ENCODE data around the gene PRF1.
"Not testable (repeated sequence)": the region's sequence is repeated elsewhere in the genome, so short reads cannot be mapped to it uniquely, and the experiment has no call there.

Gene PRF1

GRCh38 chr10:70587045-70587658 is 15.4 kb downstream of the PRF1 start:
- Histone ChIP-seq H3K9me3 (ENCODE audit: control insufficient read depth in 1 of 2, low read length in 2 of 2) (no peaks in the 10 kb centered on the region), H3K27ac (ENCODE audit: low read depth, low read length) (no peak overlapping the region), H3K9ac (ENCODE audit: low read depth in 1 of 2, low read length in 2 of 2) (no peak overlapping the region), H3K4me3 (ENCODE audit: low read depth in 1 of 2, low read length in 2 of 2) (no peak overlapping the region), H3K4me1 (ENCODE audit: control insufficient read depth in 1 of 2, insufficient read depth in 2 of 2, low read length in 2 of 2) (peaks cover 3 to 10% of the 10 kb centered on the region in 2 donors), H3K36me3 (ENCODE audit: control insufficient read depth in 1 of 2, insufficient read depth in 2 of 2, low read length in 2 of 2) (no peaks in the 10 kb centered on the region), H3K27me3 (ENCODE audit: control insufficient read depth in 1 of 2, insufficient read depth in 2 of 2, low read length in 2 of 2) (no peaks in the 10 kb centered on the region)

- Histone ChIP-seq H3K4me3 (ENCODE audit: low read depth in 1 of 2, low read length in 2 of 2) (no peak overlapping the region), H3K36me3 (ENCODE audit: control insufficient read depth in 1 of 2, insufficient read depth in 2 of 2, low read length in 2 of 2) (no peaks in the 10 kb centered on the region), H3K4me1 (ENCODE audit: control insufficient read depth in 1 of 2, insufficient read depth in 2 of 2, low read length in 2 of 2) (peaks cover 3 to 10% of the 10 kb centered on the region in 2 donors), H3K27me3 (ENCODE audit: control insufficient read depth in 1 of 2, insufficient read depth in 2 of 2, low read length in 2 of 2) (no peaks in the 10 kb centered on the region), H3K9ac (ENCODE audit: low read depth in 1 of 2, low read length in 2 of 2) (no peak overlapping the region), H3K9me3 (ENCODE audit: control insufficient read depth in 1 of 2, low read length in 2 of 2) (no peaks in the 10 kb centered on the region), H3K27ac (ENCODE audit: low read depth, low read length) (no peak overlapping the region)
Measured at GRCh38 chr10:70586348-70586930, 16.1 kb downstream of the PRF1 start.

- no peaks in the 10 kb centered on the region for H3K36me3 ChIP-seq (ENCODE audit: control insufficient read depth in 1 of 2, insufficient read depth in 2 of 2, low read length in 2 of 2)
- H3K4me3 ChIP-seq (ENCODE audit: low read depth in 1 of 2, low read length in 2 of 2), result no peak overlapping the region
- H3K4me1 ChIP-seq (ENCODE audit: control insufficient read depth in 1 of 2, insufficient read depth in 2 of 2, low read length in 2 of 2), result peaks cover 3 to 10% of the 10 kb centered on the region in 2 donors
- no peak overlapping the region for H3K27ac ChIP-seq (ENCODE audit: low read depth, low read length)
- H3K27me3 ChIP-seq (ENCODE audit: control insufficient read depth in 1 of 2, insufficient read depth in 2 of 2, low read length in 2 of 2), result no peaks in the 10 kb centered on the region
- H3K9me3 ChIP-seq (ENCODE audit: control insufficient read depth in 1 of 2, low read length in 2 of 2), result no peaks in the 10 kb centered on the region
- H3K9ac ChIP-seq (ENCODE audit: low read depth in 1 of 2, low read length in 2 of 2), result no peak overlapping the region
Measured at GRCh38 chr10:70585578-70586169, 16.9 kb downstream of the PRF1 start.

- Histone ChIP-seq H3K9me3 (ENCODE audit: control insufficient read depth in 1 of 2, low read length in 2 of 2) (no peaks in the 10 kb centered on the region), H3K4me3 (ENCODE audit: low read depth in 1 of 2, low read length in 2 of 2) (no peak overlapping the region), H3K36me3 (ENCODE audit: control insufficient read depth in 1 of 2, insufficient read depth in 2 of 2, low read length in 2 of 2) (no peaks in the 10 kb centered on the region), H3K27me3 (ENCODE audit: control insufficient read depth in 1 of 2, insufficient read depth in 2 of 2, low read length in 2 of 2) (no peaks in the 10 kb centered on the region), H3K4me1 (ENCODE audit: control insufficient read depth in 1 of 2, insufficient read depth in 2 of 2, low read length in 2 of 2) (peaks cover 2 to 10% of the 10 kb centered on the region in 2 donors), H3K9ac (ENCODE audit: low read depth in 1 of 2, low read length in 2 of 2) (no peak overlapping the region), H3K27ac (ENCODE audit: low read depth, low read length) (no peak overlapping the region)
Measured at GRCh38 chr10:70584909-70585544, 17.5 kb downstream of the PRF1 start.

- no peak overlapping the region for H3K9ac ChIP-seq (ENCODE audit: low read depth in 1 of 2, low read length in 2 of 2)
- H3K27me3 ChIP-seq (ENCODE audit: control insufficient read depth in 1 of 2, insufficient read depth in 2 of 2, low read length in 2 of 2), result no peaks in the 10 kb centered on the region
- H3K4me1 ChIP-seq (ENCODE audit: control insufficient read depth in 1 of 2, insufficient read depth in 2 of 2, low read length in 2 of 2), result peaks cover 2 to 16% of the 10 kb centered on the region in 2 donors
- no peak overlapping the region for H3K27ac ChIP-seq (ENCODE audit: low read depth, low read length)
- no peaks in the 10 kb centered on the region for H3K36me3 ChIP-seq (ENCODE audit: control insufficient read depth in 1 of 2, insufficient read depth in 2 of 2, low read length in 2 of 2)
- H3K4me3 ChIP-seq (ENCODE audit: low read depth in 1 of 2, low read length in 2 of 2), result no peak overlapping the region
- no peaks in the 10 kb centered on the region for H3K9me3 ChIP-seq (ENCODE audit: control insufficient read depth in 1 of 2, low read length in 2 of 2)
Measured at GRCh38 chr10:70584366-70584765, 18.2 kb downstream of the PRF1 start.

- H3K9ac ChIP-seq (ENCODE audit: low read depth in 1 of 2, low read length in 2 of 2), result no peak overlapping the region
- no peak overlapping the region for H3K27ac ChIP-seq (ENCODE audit: low read depth, low read length)
- no peak overlapping the region for H3K4me3 ChIP-seq (ENCODE audit: low read depth in 1 of 2, low read length in 2 of 2)
- no peaks in the 10 kb centered on the region for H3K27me3 ChIP-seq (ENCODE audit: control insufficient read depth in 1 of 2, insufficient read depth in 2 of 2, low read length in 2 of 2)
- no peaks in the 10 kb centered on the region for H3K9me3 ChIP-seq (ENCODE audit: control insufficient read depth in 1 of 2, low read length in 2 of 2)
- peaks cover 7 to 17% of the 10 kb centered on the region in 2 donors for H3K4me1 ChIP-seq (ENCODE audit: control insufficient read depth in 1 of 2, insufficient read depth in 2 of 2, low read length in 2 of 2)
- no peaks in the 10 kb centered on the region for H3K36me3 ChIP-seq (ENCODE audit: control insufficient read depth in 1 of 2, insufficient read depth in 2 of 2, low read length in 2 of 2)
Measured at GRCh38 chr10:70583669-70584037, 18.9 kb downstream of the PRF1 start.

- Histone ChIP-seq H3K9me3 (ENCODE audit: control insufficient read depth in 1 of 2, low read length in 2 of 2) (no peaks in the 10 kb centered on the region), H3K36me3 (ENCODE audit: control insufficient read depth in 1 of 2, insufficient read depth in 2 of 2, low read length in 2 of 2) (no peaks in the 10 kb centered on the region), H3K4me1 (ENCODE audit: control insufficient read depth in 1 of 2, insufficient read depth in 2 of 2, low read length in 2 of 2) (peaks cover 7 to 17% of the 10 kb centered on the region in 2 donors), H3K27me3 (ENCODE audit: control insufficient read depth in 1 of 2, insufficient read depth in 2 of 2, low read length in 2 of 2) (no peaks in the 10 kb centered on the region), H3K4me3 (ENCODE audit: low read depth in 1 of 2, low read length in 2 of 2) (no peak overlapping the region), H3K9ac (ENCODE audit: low read depth in 1 of 2, low read length in 2 of 2) (no peak overlapping the region), H3K27ac (ENCODE audit: low read depth, low read length) (no peak overlapping the region)
Measured at GRCh38 chr10:70582793-70583668, 19.5 kb downstream of the PRF1 start.

GRCh38 chr10:70581176-70581575 is 21.4 kb downstream of the PRF1 start:
- H3K4me1 ChIP-seq (ENCODE audit: control insufficient read depth in 1 of 2, insufficient read depth in 2 of 2, low read length in 2 of 2), result peaks cover 17 to 26% of the 10 kb centered on the region in 2 donors
- H3K4me3 ChIP-seq (ENCODE audit: low read depth in 1 of 2, low read length in 2 of 2); H3K27ac ChIP-seq (ENCODE audit: low read depth, low read length); H3K36me3 ChIP-seq (ENCODE audit: control insufficient read depth in 1 of 2, insufficient read depth in 2 of 2, low read length in 2 of 2); H3K9ac ChIP-seq (ENCODE audit: low read depth in 1 of 2, low read length in 2 of 2); H3K27me3 ChIP-seq (ENCODE audit: control insufficient read depth in 1 of 2, insufficient read depth in 2 of 2, low read length in 2 of 2); H3K9me3 ChIP-seq (ENCODE audit: control insufficient read depth in 1 of 2, low read length in 2 of 2): not testable (repeated sequence)

GRCh38 chr10:70579234-70580002 is 23.1 kb downstream of the PRF1 start:
- Histone ChIP-seq H3K9me3 (ENCODE audit: control insufficient read depth in 1 of 2, low read length in 2 of 2) (no peaks in the 10 kb centered on the region), H3K4me3 (ENCODE audit: low read depth in 1 of 2, low read length in 2 of 2) (no peak overlapping the region), H3K36me3 (ENCODE audit: control insufficient read depth in 1 of 2, insufficient read depth in 2 of 2, low read length in 2 of 2) (no peaks in the 10 kb centered on the region), H3K27ac (ENCODE audit: low read depth, low read length) (no peak overlapping the region), H3K9ac (ENCODE audit: low read depth in 1 of 2, low read length in 2 of 2) (no peak overlapping the region), H3K27me3 (ENCODE audit: control insufficient read depth in 1 of 2, insufficient read depth in 2 of 2, low read length in 2 of 2) (no peaks in the 10 kb centered on the region), H3K4me1 (ENCODE audit: control insufficient read depth in 1 of 2, insufficient read depth in 2 of 2, low read length in 2 of 2) (peaks cover 26% of the 10 kb centered on the region in 2 donors)
